Subcutaneous adipose tissue (tissue), 4 donors: Measurements from ENCODE around the gene BAIAP3. TPM values are rescaled to one million over a fixed set of nuclear protein-coding genes. Genes with fewer than 3 reads are reported as not detected.

Experiments used
- total RNA-seq, 4 donors: library from RNA; depleted of rRNA; stranded (reverse); fragments of >200 nt; gene quantifications; one replicate each; pipeline ENCODE4 v1.1.0, GENCODE V29; 2016
- TF ChIP-seq, protein P1 (sequence below): fragments of 450-650 bp; IDR thresholded peaks from one replicate; pipeline ENCODE4 v1.5.1; 2016; ENCODE audit warnings: low read depth, mild to moderate bottlenecking, control low read depth, antibody characterized with exemption, moderate library complexity

The BAIAP3 gene
- total RNA-seq, 4 donors from 2014 or later: 0.98 to 8.5 (median 2.5) TPM

DNA sequence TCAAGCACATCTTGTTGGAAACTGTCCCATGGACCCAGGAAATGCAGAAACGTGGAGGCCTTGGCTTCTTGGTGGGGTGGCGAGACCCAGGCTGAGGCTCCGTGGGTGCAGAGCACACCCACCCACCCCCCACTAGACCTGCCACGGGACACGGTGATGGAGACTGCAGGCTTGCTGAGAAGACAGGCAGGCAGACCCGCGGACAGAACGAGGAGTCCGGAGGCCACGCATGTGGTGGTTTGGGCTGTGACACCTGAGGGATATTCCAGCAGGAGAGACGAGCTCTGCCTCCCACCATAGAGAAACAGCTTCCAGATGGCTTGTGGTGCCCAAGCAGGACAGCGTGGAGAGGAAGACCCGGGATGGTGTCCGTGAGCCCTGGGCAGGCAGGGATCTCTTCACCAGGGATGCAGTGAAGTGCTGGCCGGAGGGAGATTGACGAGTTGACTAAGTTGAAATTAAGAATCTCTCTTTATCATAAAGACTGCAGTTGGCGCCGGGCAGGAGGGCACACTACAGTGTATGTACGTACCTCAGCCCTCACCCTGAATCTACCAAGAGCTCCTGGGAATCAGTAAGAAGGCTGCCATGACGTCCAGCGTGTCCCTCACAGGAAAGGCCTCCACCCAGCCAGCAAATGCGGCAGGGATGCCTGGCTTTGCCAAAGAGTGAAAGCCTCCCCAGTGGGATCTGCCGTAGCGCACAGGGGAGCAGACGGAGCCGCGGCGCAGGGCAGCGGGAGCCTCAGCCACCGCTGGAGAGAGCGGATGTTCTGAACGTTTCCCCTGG is 15.8 kb upstream of the BAIAP3 start:
- TF ChIP-seq, protein P1, sequence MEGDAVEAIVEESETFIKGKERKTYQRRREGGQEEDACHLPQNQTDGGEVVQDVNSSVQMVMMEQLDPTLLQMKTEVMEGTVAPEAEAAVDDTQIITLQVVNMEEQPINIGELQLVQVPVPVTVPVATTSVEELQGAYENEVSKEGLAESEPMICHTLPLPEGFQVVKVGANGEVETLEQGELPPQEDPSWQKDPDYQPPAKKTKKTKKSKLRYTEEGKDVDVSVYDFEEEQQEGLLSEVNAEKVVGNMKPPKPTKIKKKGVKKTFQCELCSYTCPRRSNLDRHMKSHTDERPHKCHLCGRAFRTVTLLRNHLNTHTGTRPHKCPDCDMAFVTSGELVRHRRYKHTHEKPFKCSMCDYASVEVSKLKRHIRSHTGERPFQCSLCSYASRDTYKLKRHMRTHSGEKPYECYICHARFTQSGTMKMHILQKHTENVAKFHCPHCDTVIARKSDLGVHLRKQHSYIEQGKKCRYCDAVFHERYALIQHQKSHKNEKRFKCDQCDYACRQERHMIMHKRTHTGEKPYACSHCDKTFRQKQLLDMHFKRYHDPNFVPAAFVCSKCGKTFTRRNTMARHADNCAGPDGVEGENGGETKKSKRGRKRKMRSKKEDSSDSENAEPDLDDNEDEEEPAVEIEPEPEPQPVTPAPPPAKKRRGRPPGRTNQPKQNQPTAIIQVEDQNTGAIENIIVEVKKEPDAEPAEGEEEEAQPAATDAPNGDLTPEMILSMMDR: no peak

- TF ChIP-seq, protein P1: no peak
Observed at GRCh38 chr16:1318268-1318545, 15.2 kb upstream of the BAIAP3 start.

- TF ChIP-seq, protein P1: no peak
Observed at GRCh38 chr16:1319041-1319440, 14.4 kb upstream of the BAIAP3 start.

GRCh38 chr16:1320097-1320496 is 13.3 kb upstream of the BAIAP3 start:
- TF ChIP-seq, protein P1: no peak

- TF ChIP-seq, protein P1: no peak
Observed at GRCh38 chr16:1320658-1321240, 12.7 kb upstream of the BAIAP3 start.

- TF ChIP-seq, protein P1: no peak
Observed at GRCh38 chr16:1322407-1322806, 11.0 kb upstream of the BAIAP3 start.

DNA sequence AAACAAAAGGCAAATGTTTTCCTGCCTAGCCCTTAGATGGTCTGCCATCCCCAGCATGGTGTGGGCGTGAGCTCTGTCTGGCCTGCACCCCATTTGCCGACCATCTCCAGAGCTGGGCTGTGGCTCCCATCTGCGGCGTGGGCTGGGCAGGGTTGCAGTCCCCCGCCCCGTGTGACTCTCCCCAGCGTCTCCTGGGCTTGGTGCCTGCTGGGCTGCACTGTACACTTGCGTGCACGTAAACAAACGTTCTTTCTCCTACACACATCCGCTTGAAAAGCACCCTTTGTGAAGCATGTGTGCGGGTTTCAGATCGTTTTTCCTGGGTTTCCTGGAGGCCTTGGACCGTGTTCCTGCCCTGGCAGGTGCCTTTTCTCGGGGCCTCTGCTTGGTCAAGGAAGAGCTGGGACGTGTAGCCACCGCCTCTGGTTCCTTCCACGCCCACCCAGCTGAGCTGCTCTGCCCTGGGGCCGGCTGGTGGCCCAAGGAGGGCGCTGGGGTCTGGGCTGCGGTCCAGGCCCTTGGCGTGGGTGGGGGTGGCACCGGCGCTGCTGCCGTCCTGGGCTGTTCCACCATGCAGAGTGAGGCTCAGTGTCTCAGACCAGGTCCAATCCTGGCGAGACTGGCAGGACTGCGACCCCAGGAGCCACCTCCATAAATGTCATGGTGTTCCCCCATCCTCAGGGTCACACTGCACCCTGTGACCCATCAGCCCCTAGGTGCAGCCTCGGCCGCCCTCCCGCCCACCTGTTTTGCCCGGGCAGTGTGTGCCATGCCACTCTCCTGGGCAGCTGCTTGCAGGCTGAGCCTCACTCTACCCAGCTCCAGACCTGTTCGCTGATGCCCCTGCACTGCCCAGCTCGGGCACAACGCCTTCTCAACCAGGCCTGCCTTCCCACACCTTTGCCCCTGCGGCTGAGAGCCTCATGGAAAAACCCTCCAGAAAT is 9.9 kb upstream of the BAIAP3 start:
- TF ChIP-seq, protein P1: no peak
